HCT116 (cell line): Measurements from ENCODE around the gene NDE1. TPM values are rescaled to one million over a fixed set of nuclear protein-coding genes. Genes with fewer than 3 reads are reported as not detected.

Experiments used
- ATAC-seq: fragments of 200-7000 bp; cut with Tn5 transposase; 2 replicates; pipeline ENCODE4 v1.9.1; 2020; ENCODE audit warnings: mild to moderate bottlenecking, moderate library complexity
- BruUV-seq: library from RNA; stranded (reverse); fragments of 400-500 nt; replicated peaks from 2 replicates; lab custom pipeline; 2021; lab: Mats Ljungman, UMichigan
- CTCF ChIA-PET: fragments of 300-600 bp; sonication (Branson Sonifier 250); formaldehyde crosslinking; loops from one replicate; lab custom pipeline; 2021; ENCODE audit warnings: antibody characterized with exemption; lab: Charles Lee
- POLR2A ChIA-PET: fragments of 300-600, 350-600 bp; sonication (Branson Sonifier 250); formaldehyde crosslinking; loops from one replicate; lab custom pipeline; 2021; ENCODE audit warnings: antibody characterized with exemption; lab: Charles Lee
- RAD21 ChIA-PET, 2 experiments: fragments of 300-600 bp; sonication (Branson Sonifier 250); formaldehyde crosslinking; loops; one replicate each; lab custom pipeline; 2023; ENCODE audit warnings: low total read pairs in 2 of 2; ENCODE audit not compliant: uncharacterized antibody in 2 of 2, unreplicated experiment in 2 of 2, low non-redundant PET in 1 of 2; lab: Charles Lee
- DNase-seq: peaks from one replicate; pipeline ENCODE4 v3.0.0-alpha.2; 2010; ENCODE audit warnings: low read depth, low spot score
- H2AFZ ChIP-seq: fragments of 200-600 bp; shearing (Covaris generic), sonication (generic); 2 replicates; pipeline ENCODE4 v1.6.1; 2017; ENCODE audit warnings: low read depth, mixed run types, mixed read lengths, antibody characterized with exemption, low read length; ENCODE audit not compliant: poor library complexity, severe bottlenecking
- H3K27ac ChIP-seq: 2 replicates; pipeline ENCODE4 v1.5.1; 2012; ENCODE audit warnings: low read depth, low read length
- H3K27me3 ChIP-seq: fragments of 200-600 bp; sonication (generic); 2 replicates; pipeline ENCODE4 v1.6.1; 2016; ENCODE audit warnings: mixed run types, low read length, mixed read lengths; ENCODE audit not compliant: insufficient read depth
- H3K36me3 ChIP-seq, 2 experiments: fragments of 200-500 bp in 1 of 2; fragments of 200-600 bp in 1 of 2; sonication (Bioruptor generic) in 1 of 2; sonication (generic) in 1 of 2; 2 replicates each; pipeline versions ENCODE4 v1.5.1 to v1.6.1; 2014 to 2016; ENCODE audit warnings: low read length in 2 of 2, inconsistent platforms in 1 of 2, mixed read lengths in 1 of 2, mixed run types in 1 of 2; ENCODE audit not compliant: insufficient read depth in 2 of 2, control insufficient read depth in 1 of 2
- H3K4me1 ChIP-seq, 2 experiments: fragments of 200-600 bp in 1 of 2; sonication (generic) in 1 of 2; 2 replicates each; pipeline versions ENCODE4 v1.5.1 to v1.6.1; 2012 to 2017; ENCODE audit warnings: low read length in 2 of 2, inconsistent platforms in 1 of 2, mild to moderate bottlenecking in 1 of 2, mixed read lengths in 1 of 2, mixed run types in 1 of 2, moderate library complexity in 1 of 2; ENCODE audit not compliant: insufficient read depth in 2 of 2, control insufficient read depth in 1 of 2
- H3K4me2 ChIP-seq: fragments of 200-600 bp; sonication (generic); 2 replicates; pipeline ENCODE4 v1.6.1; 2017; ENCODE audit warnings: mixed run types, low read length, mixed read lengths
- H3K4me3 ChIP-seq, 2 experiments: fragments of 200-600 bp in 1 of 2; sonication (generic) in 1 of 2; replicated peaks in 1 of 2; 2 replicates each; pipeline ENCODE4 v1.5.1; 2011 to 2016; ENCODE audit warnings: low read length in 2 of 2, control low read depth in 1 of 2, low read depth in 1 of 2, mild to moderate bottlenecking in 1 of 2, mixed read lengths in 1 of 2, mixed run types in 1 of 2
- H3K79me2 ChIP-seq: fragments of 200-600 bp; sonication (generic); 2 replicates; pipeline ENCODE4 v1.6.1; 2017; ENCODE audit warnings: mild to moderate bottlenecking, mixed run types, low read length, moderate library complexity, mixed read lengths; ENCODE audit not compliant: insufficient read depth
- H3K9ac ChIP-seq: fragments of 200-600 bp; sonication (generic); 2 replicates; pipeline ENCODE4 v1.6.1; 2016; ENCODE audit warnings: low read length, mixed read lengths
- H3K9me2 ChIP-seq: fragments of 200-600 bp; sonication (generic), shearing (Covaris generic); 2 replicates; pipeline ENCODE4 v1.6.1; 2017; ENCODE audit warnings: mixed run types, mild to moderate bottlenecking, moderate library complexity; ENCODE audit not compliant: insufficient read depth
- H3K9me3 ChIP-seq, 2 experiments: fragments of 200-500 bp in 1 of 2; fragments of 200-600 bp in 1 of 2; sonication (Bioruptor generic) in 1 of 2; sonication (generic) in 1 of 2; 2 replicates each; pipeline ENCODE4 v1.6.1; 2014 to 2017; ENCODE audit warnings: low read length in 2 of 2, mixed read lengths in 2 of 2, inconsistent platforms in 1 of 2, low read depth in 1 of 2, mild to moderate bottlenecking in 1 of 2, mixed run types in 1 of 2, moderate library complexity in 1 of 2; ENCODE audit not compliant: control insufficient read depth in 1 of 2, insufficient read depth in 1 of 2
- H4K20me1 ChIP-seq: fragments of 200-600 bp; sonication (generic), shearing (Covaris generic); 2 replicates; pipeline ENCODE4 v1.6.1; 2017; ENCODE audit warnings: mixed run types, mild to moderate bottlenecking, moderate library complexity; ENCODE audit not compliant: insufficient read depth
- CEBPB ChIP-seq: IDR thresholded peaks from 2 replicates; pipeline ENCODE4 v1.6.1; 2012; ENCODE audit warnings: low read depth
- EZH2 ChIP-seq: fragments of 200-600 bp; sonication (generic); IDR thresholded peaks from 2 replicates; pipeline ENCODE4 v1.6.1; 2017; ENCODE audit warnings: antibody characterized with exemption, mixed run types
- EZH2phosphoT487 ChIP-seq: fragments of 200-600 bp; IDR thresholded peaks from 2 replicates; pipeline ENCODE4 v1.6.1; 2018; ENCODE audit warnings: antibody characterized with exemption, borderline replicate concordance
- JUND ChIP-seq: IDR thresholded peaks from 2 replicates; pipeline ENCODE4 v1.6.1; 2012
- POLR2A ChIP-seq: IDR thresholded peaks from 2 replicates; pipeline ENCODE4 v1.7.0; 2011; ENCODE audit warnings: borderline replicate concordance; ENCODE audit not compliant: insufficient read depth, insufficient read length; ENCODE audit errors: extremely low read depth
- REST ChIP-seq: IDR thresholded peaks from 2 replicates; pipeline ENCODE4 v1.6.1; 2012; ENCODE audit warnings: low read depth
- SIN3A ChIP-seq: IDR thresholded peaks from 2 replicates; pipeline ENCODE4 v1.6.1; 2012; ENCODE audit warnings: low read depth
- SRF ChIP-seq: IDR thresholded peaks from 2 replicates; pipeline ENCODE4 v1.6.1; 2012; ENCODE audit warnings: low read depth
- YY1 ChIP-seq: IDR thresholded peaks from 2 replicates; pipeline ENCODE4 v1.6.1; 2011; ENCODE audit warnings: low read length, low read depth, moderate library complexity, mild to moderate bottlenecking; ENCODE audit not compliant: insufficient replicate concordance; ENCODE audit errors: extremely low read depth
- ZBTB33 ChIP-seq: IDR thresholded peaks from 2 replicates; pipeline ENCODE4 v1.6.1; 2011; ENCODE audit warnings: mild to moderate bottlenecking, low read length, moderate library complexity; ENCODE audit not compliant: insufficient replicate concordance; ENCODE audit errors: extremely low read depth
- intact Hi-C: fragments of 100-400 bp; cut with micrococcal nuclease; formaldehyde crosslinking; loops from 2 replicates; pipeline ENCODE4 v1.10.0; 2022
- total RNA-seq: library from RNA; stranded (reverse); gene quantifications from one replicate; pipeline ENCODE4 v1.2.1, GENCODE V29; 2021; ENCODE audit not compliant: unreplicated experiment

The NDE1 gene
- total RNA-seq, 1 experiment from 2014 or later = 103 TPM

- no peak overlapping the region for H3K27ac ChIP-seq
- DNase-seq = no peak
- H4K20me1 ChIP-seq = no peaks in the 10 kb centered on the region
- H3K4me3 ChIP-seq = no peak overlapping the region
- BruUV-seq = no TSS peak
- no peaks in the 10 kb centered on the region; a peak in 1 of 4 replicates for H3K4me1 ChIP-seq
- H2AFZ ChIP-seq = no peak overlapping the region
- ChIA-PET POLR2A (no interaction called here), RAD21 (no interaction called here), CTCF (no interaction called here)
- no peaks in the 10 kb centered on the region for H3K79me2 ChIP-seq
- ATAC-seq = no peak
- H3K9ac ChIP-seq = no peak overlapping the region
- intact Hi-C loops = no loop called here
- TF ChIP-seq EZH2 (no peak), EZH2phosphoT487 (no peak)
- H3K9me3 ChIP-seq = no peaks in the 10 kb centered on the region
- H3K9me2 ChIP-seq = no peaks in the 10 kb centered on the region
- no peaks in the 10 kb centered on the region for H3K36me3 ChIP-seq
- no peaks in the 10 kb centered on the region for H3K27me3 ChIP-seq
- H3K4me2 ChIP-seq = no peak overlapping the region
Measured at GRCh38 chr16:15752717-15753488, 102.9 kb downstream of the NDE1 start.

GRCh38 chr16:15754821-15755534 lies 104.9 kb downstream of the NDE1 start:
- no peak overlapping the region for H3K9ac ChIP-seq
- CTCF ChIA-PET = interaction anchor here (0.8 kb wide), 1 partner anchor 67 kb away, joined by 3 read pairs; no protein-coding TSS in a partner anchor
- no peaks in the 10 kb centered on the region for H3K79me2 ChIP-seq
- H3K27ac ChIP-seq = no peak overlapping the region
- H4K20me1 ChIP-seq = no peaks in the 10 kb centered on the region
- no peak overlapping the region for H3K4me2 ChIP-seq
- H3K27me3 ChIP-seq = no peaks in the 10 kb centered on the region
- RAD21 ChIA-PET = no interaction called here
- H3K4me1 ChIP-seq = no peaks in the 10 kb centered on the region; a peak in 1 of 4 replicates
- DNase-seq (no peak), ATAC-seq (no peak)
- POLR2A ChIA-PET = no interaction called here
- no peaks in the 10 kb centered on the region for H3K9me2 ChIP-seq
- no peaks in the 10 kb centered on the region for H3K36me3 ChIP-seq
- no TSS peak for BruUV-seq
- intact Hi-C loops = no loop called here
- H3K9me3 ChIP-seq = no peaks in the 10 kb centered on the region
- no peak overlapping the region for H2AFZ ChIP-seq
- no peak overlapping the region for H3K4me3 ChIP-seq
- TF ChIP-seq JUND (no peak), SRF (no peak), ZBTB33 (no peak), REST (no peak), POLR2A (no peak), YY1 (no peak), SIN3A (no peak), CEBPB (no peak)
